Hippocampal formation (tissue), 2 donors: ENCODE data around the gene FBXO30.

Experiments
- DNase-seq, 2 donors: peaks; one replicate each; lab custom pipeline; 2025; lab: John Stamatoyannopoulos, UW

The FBXO30 gene

DNA sequence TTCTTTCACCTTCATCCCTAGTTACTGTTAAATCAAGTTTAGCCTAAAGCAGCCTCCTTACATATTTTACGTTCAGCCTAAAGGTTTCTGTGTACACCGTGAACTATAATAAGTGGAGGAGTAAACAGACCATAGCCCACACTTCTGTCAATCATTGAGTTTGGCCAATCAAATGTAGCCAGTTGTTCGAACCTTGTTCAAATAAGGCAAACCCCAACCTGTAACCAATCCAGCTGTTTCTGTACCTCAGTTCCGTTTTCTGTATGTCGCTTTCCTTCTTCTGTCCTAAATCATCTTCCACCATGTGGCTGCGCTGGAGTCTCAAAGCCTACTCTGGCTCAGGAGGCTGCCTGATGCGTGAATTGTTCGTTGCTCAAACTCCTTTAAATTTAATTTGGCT is 1.8 kb upstream of the FBXO30 start:
- DNase-seq: no peak

DNA sequence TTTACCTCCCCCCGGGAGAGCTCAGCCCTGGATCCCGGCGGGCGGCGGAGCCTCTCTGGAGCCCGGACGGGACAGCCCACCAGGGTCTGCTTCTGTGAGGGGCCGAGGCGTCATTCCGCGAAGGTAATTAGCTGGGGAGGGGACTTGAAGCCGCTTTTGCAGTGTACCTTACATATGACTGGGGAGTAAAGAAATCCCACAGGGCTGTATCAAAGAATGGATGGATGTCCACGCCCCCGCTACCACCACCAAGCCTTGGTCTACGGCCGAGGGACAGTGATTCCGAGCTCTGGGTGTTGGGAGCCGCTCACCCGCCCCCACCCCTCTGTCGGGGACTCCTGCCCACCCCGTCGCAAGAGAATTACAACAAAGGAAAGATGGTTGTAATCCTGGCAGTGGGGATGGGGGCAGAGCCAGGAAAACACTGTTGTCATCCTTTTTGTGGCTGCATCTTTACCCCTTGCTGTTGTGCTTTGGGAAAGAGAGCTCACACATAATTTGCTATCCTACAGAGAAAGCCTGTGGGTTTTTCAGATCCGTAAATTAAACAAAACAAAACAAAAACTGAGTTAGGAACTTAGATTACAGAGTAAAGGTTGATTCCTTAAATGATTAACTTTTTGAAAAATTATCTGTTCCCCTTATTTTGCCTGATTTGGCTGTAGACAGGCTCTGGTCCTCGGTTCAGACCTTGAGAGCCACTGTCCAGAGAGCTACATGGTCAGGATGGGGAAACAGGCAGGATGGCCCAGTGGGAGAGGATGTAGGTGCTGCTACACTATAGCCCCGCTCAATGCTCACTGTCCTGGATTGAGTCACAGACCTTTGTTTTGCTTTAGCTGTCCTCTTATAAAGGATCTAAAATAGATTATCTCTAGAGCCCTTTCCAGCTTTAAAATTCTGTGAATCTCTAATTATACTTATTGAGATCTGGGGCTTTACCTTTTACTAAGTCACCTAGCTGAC is 997 bp upstream of the FBXO30 start:
- DNase-seq: no peak

DNA sequence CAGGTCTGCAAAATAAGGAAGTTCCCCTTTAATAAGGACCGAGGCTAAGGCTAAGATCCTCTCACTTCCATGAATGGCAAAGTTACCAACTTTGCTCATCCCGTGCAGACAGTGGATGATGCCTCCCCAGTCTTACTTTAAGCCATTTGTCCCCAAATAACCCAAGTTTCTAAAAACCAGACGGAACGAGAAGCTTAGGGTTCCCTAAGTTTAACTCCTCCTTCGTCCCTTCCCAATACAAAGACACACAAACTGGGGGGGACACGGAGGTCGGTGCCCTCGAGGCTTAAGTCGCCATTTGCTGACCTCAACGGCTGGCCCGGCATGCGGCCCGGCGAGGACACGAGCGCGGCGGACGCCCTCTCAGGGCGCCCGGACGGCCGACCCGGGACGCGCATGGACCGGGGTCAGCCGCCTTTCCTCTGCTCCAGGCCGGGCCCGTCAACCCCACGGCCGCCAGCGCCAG is 527 bp downstream of the FBXO30 start:
- peak in 1 of 2 donors; percentile 29 for DNase-seq

DNA sequence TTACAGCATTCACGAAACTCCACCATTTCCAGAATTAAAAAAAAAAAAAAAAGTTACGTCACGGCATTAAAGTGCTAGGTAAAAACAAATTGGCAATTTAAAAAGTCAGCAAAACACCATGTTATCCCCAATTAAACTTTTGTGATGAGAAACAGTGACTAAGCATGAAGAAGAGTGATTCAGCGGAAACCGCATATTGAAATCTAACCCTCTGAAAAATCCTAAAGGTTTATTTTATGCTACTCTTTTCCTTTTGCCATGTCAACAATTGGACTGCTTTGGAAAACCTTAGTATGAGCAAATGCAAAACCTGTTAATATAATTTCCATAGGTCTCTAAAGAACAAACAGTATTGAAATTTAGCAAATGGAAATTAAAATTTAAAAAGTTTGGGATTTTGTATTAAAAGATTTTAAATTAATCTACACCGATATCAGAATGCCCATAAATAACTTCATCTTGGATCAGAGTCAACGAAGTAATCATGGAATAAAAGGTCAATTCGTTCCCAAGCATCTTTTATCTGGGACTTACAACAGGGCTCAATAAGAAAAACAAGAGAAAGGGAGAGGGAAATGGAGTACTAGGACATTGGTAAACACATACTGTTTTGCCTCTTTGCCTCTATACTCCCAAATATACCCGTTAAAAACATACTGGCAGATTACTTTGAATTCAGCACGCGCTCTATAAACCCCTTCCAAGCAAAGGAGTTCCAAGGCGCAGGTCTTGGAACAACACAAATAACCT is 1.1 kb downstream of the FBXO30 start:
- no peak for DNase-seq

DNA sequence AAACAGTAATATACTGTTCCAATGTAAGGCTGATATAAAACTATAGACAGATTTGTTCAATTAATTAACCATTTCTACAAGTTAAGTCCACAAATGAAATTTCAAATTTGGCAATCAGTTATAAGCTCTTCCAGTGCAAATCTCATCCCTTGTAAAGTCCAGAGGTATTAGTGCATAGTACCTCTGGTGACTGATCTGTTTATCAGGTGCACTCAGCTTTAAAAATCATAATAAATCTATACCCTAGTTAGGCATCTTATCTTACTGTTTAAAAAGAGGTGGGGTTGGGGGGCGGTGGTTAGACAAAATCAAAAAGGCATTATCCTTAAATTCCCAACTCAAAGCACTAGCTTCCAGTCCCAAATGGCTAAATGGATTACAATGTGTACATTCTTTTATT is 2.9 kb downstream of the FBXO30 start:
- no peak for DNase-seq

DNA sequence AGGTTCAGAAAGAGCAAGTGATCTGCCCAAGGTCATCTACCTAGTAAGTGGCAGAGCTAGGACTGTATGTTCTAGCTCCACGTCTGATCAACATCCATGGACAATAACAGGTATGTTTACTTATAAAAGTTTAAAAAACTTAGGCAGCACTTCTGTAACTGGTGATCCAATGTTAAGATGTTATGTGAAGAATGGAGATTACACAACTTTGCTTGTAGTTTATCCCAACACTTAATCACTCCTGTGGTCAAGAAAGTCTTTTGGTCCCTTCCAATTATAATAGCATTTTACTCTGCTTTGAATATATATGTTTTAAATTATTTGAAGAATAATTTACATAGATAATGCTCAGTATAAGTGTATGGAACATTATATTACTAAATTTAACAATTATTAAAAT is 4.8 kb downstream of the FBXO30 start:
- no peak for DNase-seq

DNA sequence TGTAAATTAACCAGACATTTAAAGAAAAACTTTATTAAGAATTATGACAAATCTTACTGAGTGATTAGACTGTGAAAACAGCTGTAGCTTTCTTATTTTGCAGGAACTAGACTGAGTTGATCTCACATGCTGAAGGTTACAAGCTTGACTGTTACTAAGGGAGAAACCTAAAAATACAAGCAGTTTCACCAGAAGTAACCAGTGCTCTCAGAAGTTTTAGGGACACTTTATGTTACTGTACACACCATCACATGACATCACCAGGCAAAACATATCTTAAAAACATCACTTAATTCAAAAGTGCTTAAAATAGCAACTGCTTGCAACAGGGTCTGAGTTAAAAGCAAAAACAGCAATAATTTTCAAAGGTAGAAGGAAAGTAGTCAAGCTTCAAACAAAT is 5.4 kb downstream of the FBXO30 start:
- no peak for DNase-seq

DNA sequence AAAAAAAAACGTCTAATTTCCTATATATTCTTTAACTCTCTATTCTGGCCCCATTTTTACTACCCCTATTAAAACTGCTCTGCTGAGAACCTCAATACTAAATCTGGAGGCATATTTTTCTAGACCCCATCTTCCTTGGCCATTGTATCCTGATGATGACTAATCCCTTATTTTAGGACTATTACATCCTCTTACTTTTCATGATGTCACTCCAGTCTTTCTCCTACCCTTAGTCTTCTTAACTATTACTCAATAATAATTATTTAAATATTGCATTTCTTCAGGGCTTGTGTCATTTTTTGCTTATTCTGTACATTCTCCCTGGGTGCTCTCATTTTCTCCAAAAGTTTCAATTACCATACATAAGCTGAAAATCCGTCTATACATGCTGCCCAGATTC is 6.4 kb downstream of the FBXO30 start:
- DNase-seq: no peak

DNA sequence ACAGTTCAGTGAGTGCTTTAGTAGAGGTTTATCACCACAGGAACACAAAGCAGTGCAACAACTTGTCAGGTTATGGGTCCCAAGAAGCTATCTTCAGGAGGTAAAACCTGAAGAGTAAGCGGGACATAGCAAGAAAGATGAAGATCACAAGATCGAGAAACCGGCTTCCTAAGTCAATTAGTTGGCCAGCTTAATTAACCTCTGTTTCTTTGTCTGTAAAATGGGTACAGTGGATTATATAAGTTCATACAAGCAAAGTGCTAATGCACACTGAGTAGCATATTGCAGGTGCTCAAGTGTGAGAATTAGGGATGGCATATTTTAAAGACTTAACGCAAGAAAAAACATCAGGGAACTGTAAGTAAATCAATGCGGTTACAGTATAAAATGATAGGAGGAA is 12.5 kb downstream of the FBXO30 start:
- no peak for DNase-seq

DNA sequence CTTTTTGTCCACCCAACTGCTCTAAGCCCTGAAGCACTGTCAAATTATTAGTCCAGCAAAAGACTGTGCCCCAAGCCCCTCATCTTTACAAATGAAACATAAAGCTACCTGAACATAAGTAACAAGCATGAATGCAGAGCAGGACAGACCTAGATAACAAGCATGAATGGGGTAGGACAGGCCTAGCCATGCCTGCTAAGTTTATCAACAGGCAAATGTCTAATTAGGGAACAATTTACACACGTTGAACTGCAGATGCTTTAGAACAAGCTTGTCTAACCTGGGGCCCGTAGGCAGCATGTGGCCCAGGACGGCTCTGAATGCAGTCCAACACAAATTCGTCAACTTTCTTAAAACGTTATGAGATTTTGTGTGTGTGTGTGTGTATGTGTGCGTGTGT is 13.6 kb downstream of the FBXO30 start:
- DNase-seq: no peak

DNA sequence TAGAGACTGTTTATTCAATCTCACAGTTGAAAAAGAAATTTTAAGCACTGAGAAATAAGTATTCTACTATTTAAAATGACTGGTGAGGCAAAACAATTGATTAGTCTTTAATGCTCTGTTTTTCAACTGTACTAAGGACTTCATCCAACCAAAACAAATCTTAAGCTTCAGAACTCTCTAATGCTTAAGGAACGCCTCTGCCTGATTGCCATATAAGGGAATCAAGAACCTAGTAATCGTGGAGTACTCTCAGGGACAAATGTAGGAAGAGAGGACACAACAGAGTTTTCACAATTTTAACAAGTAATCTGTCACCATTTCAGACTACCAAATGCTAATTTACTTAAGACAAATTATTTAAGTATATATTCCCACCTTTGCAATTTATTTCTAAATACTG is 16.1 kb downstream of the FBXO30 start:
- DNase-seq: no peak

DNA sequence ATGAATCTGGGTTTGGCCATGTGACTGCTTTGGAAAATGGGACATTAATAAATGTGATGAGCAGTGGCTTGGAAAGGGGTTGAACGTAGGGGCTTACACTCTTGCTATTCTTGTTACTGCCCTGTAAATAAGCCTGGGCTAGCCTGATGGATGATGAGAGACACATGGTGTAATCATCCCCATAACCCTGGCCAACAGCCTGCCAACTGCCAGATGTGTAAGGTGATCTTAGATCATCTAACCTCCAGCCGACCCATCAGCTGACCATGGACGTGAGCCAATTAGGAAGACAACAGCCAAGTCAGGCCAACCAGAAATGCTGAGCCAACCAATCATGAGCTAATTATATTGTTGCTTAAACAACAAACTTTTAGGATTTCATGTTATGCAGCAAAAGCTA is 25.2 kb downstream of the FBXO30 start:
- no peak for DNase-seq

DNA sequence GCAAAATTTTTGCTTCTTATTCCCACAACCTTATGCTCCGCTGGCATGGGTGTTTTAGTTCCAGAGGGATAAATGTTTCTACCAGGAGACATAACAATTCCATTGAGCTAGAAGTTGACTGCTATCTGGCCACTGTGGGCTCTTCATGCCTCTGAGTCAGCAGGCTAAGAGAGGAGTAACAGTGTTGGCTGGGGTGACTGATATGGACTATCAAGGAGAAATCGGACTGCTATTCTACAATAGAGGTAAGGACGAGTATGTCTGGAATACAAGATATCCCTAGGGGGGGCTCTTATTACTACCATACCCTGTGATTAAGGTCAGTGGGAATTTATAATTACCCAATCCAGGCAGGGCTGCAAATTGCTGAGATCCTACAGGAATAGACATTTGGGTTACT is 26.9 kb downstream of the FBXO30 start:
- no peak for DNase-seq

DNA sequence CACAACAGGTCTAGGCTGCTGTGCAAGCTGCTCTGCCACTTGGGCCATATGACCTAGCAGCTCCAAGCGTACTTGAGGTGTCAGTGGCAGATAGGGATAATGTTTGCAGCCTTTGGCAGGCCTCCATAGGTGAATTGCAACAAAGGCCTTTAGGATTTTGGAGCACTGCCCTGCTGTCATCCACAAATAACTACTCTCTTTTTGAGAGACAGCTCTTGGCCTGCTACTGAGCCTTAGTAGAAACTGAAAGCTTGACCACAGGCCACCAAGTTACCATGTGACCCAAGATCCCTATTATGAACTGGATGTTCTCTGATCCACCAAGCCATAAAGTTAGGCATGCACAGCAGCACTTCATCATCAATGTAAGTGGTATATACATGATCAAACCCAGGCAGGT is 29.9 kb downstream of the FBXO30 start:
- no peak for DNase-seq

DNA sequence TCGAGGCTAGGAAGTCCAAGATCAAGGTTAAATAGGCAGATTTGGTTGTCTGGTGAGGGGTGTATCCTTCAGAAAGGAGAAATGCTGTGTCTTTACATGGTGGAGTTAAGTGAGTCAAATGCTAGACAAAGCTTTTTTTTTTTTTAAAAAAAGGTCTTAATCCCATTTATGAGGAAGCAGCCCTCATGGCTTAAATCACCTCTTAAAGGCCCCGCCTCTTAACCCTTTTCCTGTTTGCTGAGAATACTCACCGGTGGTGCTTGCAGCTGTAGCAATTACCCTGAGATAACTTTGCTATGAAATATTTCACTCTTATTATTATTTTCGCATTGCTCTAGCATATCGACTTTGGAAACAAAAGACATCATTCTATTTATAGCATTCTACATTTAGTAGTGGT is 30.8 kb downstream of the FBXO30 start:
- no peak for DNase-seq

DNA sequence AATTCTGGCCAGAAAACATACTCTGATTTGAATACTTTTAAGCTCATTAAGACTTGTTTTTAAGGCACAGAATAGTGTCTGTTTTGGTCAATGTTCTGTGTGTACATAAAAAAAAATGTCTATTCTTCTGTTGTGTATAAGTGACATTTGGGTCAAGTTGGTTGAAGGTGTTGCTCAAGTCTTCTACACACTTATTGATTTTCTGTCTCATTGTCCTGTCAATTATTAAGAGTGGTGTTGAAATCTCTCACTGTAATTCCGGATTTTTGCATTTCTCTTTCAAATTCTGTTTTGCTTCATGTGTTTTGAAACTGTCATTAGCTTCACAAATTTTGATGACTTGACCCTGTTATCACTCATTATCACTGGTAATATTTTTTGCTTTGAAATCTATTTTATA is 41.7 kb downstream of the FBXO30 start:
- no peak for DNase-seq

DNA sequence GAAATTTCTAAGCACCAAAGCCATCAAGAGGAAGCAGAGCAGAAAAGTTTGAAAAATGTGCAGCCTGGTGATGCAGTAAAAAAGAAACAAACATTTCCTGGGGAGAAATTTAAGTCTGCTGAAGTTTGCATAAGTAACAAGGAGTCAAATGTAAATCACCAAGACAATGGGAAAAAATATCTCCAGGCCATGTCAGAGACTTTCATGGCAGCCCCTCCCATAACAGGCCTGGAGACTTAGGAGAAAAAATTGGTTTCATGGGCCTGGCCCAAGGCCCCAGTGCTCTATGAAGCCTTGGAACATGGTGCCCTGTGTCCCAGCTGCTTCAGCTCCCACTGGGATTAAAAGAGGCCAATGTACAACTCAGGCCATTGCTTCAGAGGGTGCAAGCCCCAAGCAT is 49.1 kb downstream of the FBXO30 start:
- DNase-seq: no peak

DNA sequence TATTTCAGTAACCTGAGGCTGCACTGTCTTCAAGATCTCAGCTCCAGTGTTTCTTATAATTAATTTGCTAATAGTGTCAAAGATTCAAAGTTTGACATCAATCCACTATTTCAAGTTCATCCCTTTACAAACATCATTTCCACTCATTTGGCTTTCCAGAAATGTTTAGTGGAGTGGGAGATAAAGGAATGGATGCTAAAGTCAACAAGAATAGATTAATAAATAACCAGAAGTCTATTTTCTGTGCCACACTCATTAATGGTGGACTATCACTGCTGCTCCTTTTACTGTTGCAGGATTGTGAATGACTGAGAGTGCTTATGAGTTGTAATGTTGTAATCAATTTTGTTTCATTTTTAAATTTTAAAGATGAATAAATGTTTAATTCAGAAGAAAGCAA is 50.9 kb downstream of the FBXO30 start:
- DNase-seq: no peak

DNA sequence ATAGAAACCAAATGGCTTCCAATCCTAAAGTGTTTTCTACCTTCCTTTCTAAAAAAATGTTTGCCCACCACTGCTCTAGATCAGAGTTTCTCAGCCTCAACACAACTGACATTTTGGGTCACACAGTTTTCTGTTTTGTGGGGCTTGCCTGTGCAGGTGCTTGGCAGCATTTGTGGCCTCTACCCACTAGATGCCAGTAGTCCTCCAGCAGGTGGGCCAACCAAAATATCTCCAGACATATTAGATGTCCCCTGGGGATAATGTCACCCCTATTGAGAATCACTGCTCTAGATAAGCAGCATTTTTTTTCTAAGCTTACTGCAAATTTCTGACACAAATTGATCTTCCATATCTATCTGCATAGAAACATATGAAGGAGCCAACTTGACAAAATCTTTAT is 53.0 kb downstream of the FBXO30 start:
- no peak for DNase-seq

DNA sequence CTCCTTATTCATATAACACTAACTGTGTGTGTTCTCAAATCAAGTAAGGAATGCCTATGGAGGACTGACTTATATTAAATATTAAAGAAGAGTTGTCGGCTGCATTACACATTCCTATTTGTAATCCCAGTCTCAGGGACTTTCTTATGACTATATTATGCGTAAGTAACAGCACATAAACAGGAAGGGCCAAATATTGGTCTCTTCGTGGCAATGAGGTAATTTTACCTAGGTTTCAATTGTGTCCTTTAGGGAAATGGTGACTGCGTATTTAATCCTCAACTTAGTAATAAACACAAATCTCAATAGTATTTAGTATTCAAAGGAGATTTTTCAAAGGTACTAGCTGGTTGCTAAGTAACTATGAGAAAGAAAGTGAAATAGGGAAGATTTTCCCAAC is 56.5 kb downstream of the FBXO30 start:
- DNase-seq: peak in 1 of 2 donors; percentile 28

DNA sequence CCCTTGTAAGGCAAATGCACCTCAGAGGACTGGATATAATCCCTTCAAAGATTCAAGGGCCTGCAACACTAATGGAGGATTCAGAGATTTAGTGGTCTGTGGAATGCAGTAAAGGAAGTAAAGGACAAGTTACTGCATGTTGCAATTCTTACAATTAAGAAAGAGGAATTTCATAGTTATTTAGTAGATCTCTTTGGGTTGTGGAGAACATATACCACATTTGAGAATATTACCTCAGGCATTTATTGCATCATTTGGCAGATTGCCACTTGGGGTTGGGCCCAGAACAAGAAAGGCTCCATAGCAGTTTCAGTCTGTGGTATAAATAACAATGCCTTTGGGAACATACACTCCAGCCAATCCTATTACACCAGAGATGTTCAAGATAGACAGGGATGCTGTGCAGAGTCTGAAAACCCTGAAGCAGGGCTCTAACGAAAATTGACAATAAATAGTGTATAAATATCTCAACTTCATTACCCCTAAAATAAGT is 58.4 kb downstream of the FBXO30 start:
- no peak for DNase-seq

DNA sequence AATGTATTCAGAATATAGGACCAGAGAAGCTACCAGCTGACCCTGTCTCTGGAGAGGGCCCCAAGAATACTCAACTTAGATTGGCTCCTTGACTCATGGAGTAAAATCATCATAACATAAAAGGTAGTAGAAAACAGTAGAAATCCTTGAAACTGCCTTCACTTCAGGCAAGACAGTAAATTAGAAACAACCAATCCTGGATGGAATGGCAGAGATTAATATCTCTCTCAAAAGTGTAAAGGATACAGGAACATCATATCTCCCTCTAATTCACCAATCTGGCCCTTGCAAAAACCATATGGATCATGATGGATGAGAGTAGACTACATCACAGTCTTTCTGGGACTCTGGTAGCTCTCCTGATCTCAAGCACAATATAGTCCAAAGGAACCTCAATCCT is 58.9 kb downstream of the FBXO30 start:
- DNase-seq: no peak

DNA sequence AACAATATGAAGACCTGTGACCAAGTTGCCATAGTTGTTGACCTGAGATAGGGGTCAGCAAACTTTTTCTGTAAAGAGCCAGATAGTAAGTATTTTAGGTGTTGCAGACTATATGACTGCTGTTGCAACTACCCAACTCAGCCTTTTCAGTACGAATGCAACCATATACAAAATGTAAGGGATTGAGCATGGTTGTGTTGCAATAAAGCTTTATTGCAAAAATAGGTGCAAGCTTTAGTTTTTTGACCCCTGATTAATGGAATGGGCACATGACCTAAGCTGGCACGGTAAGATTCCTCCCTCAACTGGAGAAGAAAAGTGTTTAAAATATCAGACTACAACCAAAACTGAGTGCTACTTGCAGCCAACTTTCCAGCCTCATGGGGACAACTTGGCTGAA is 62.0 kb downstream of the FBXO30 start:
- no peak for DNase-seq
